Immature natural killer cell (primary cell): ENCODE data around the gene PRR5. TPM values are rescaled to one million over a fixed set of nuclear protein-coding genes. Genes with fewer than 3 reads are reported as not detected.
"Not testable (repeated sequence)": the region's sequence is repeated elsewhere in the genome, so short reads cannot be mapped to it uniquely, and the experiment has no call there.

ENCODE experiments used
- DNase-seq, 3 donors: peaks; one replicate each; pipeline ENCODE4 v3.0.0; 2022; ENCODE audit warnings: mixed read lengths in 1 of 3
- H3K27ac Mint-ChIP-seq, 6 donors: one replicate each; pipeline ENCODE4 v1.8.0; 2020; ENCODE audit warnings: mixed read lengths in 6 of 6, mild to moderate bottlenecking in 5 of 6, inconsistent platforms in 4 of 6, moderate library complexity in 3 of 6
- H3K27me3 Mint-ChIP-seq, 3 donors: one replicate each; pipeline ENCODE4 v1.8.0; 2020 to 2021; ENCODE audit warnings: low read depth in 3 of 3, mild to moderate bottlenecking in 3 of 3, mixed read lengths in 3 of 3, moderate library complexity in 3 of 3, inconsistent platforms in 1 of 3
- H3K36me3 Mint-ChIP-seq, 3 donors: one replicate each; pipeline ENCODE4 v1.8.0; 2020; ENCODE audit warnings: mixed read lengths in 3 of 3, inconsistent platforms in 2 of 3, mild to moderate bottlenecking in 2 of 3
- H3K4me1 Mint-ChIP-seq, 2 donors: one replicate each; pipeline ENCODE4 v1.8.0; 2020; ENCODE audit warnings: inconsistent platforms in 2 of 2, mild to moderate bottlenecking in 2 of 2, mixed read lengths in 2 of 2, moderate library complexity in 1 of 2
- H3K4me3 Mint-ChIP-seq, 5 donors: one replicate each; pipeline ENCODE4 v1.8.0; 2020; ENCODE audit warnings: mild to moderate bottlenecking in 5 of 5, mixed read lengths in 5 of 5, inconsistent platforms in 3 of 5, moderate library complexity in 3 of 5
- H3K9me3 Mint-ChIP-seq, 6 donors: one replicate each; pipeline ENCODE4 v1.8.0; 2020; ENCODE audit warnings: mild to moderate bottlenecking in 6 of 6, mixed read lengths in 6 of 6, inconsistent platforms in 4 of 6, moderate library complexity in 3 of 6
- polyA plus RNA-seq, 3 donors: library from polyadenylated mRNA; unstranded; fragments of 300-500 nt; fragmentation: Illumina TruSeq; gene quantifications; one replicate each; pipeline ENCODE4 v1.2.3, GENCODE V29; 2021

Gene PRR5, protein sequence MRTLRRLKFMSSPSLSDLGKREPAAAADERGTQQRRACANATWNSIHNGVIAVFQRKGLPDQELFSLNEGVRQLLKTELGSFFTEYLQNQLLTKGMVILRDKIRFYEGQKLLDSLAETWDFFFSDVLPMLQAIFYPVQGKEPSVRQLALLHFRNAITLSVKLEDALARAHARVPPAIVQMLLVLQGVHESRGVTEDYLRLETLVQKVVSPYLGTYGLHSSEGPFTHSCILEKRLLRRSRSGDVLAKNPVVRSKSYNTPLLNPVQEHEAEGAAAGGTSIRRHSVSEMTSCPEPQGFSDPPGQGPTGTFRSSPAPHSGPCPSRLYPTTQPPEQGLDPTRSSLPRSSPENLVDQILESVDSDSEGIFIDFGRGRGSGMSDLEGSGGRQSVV
- polyA plus RNA-seq = 100 to 1,000 TPM; 102 to 168 (median 112) TPM

DNA sequence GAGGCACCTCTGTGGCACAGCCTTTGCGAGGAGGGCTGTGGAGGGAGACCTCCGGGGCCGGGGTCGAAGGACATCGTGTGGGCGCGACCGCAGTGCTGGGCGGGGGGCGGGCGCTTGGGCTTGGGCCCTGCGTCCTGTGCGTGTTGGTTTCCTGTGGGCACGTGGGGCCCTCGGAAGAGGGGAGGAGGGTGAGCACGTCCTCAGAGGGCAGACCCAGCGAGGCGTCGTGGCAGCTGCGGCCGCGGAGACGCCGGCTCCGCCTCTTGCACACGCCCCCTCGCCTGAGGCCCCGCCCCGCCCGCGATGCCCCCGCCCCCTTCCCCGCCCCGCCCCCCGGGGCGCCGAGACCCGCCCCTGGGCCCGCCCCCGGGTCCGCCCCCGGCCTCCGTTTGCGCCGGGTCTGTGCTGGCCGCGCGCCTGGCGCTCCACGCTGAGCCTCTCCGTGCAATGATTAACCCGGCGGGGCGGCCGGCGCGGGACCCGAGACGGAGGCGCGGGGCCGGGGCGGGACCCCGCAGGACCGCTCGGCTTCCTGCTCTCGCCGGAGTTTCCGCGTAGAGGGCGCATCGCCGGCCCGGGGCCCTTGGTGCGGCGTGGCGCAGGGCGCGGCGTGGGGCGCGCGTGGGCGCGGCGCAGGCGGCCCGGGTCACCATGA is at the start of gene PRR5:
PRR5 (plus strand) TSS at position 381 of the 655 bp plus-strand sequence; CDS start at position 652, 271 bp downstream.
- Mint-ChIP-seq H3K27ac (peak within 1 kb of the TSS; percentile 74 to 91 (median 82)), H3K4me1 (peaks cover 59 to 69% of the 10 kb centered on the region in 2 donors), H3K27me3 (peaks cover 0 to 7% (median 2%) of the 10 kb centered on the region in 3 donors), H3K36me3 (peaks cover 0 to 6% (median 4%) of the 10 kb centered on the region in 3 donors), H3K4me3 (peak within 1 kb of the TSS; percentile 80 to 86 (median 83)), H3K9me3 (no peaks in the 10 kb centered on the region)
- DNase-seq = peak; percentile 86 to 91 (median 91)

DNA sequence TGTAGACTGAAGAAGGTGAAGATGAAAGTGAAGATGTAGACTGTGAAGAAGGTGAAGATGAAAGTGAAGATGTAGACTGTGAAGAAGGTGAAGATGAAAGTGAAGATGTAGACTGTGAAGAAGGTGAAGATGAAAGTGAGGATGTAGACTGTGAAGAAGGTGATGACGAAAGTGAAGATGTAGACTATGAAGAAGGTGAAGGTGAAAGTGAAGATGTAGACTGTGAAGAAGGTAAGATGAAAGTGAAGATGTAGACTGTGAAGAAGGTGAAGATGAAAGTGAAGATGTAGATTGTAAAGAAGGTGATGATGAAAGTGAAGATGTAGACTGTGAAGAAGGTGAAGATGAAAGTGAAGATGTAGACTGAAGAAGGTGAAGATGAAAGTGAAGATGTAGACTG is 49.1 kb upstream of the PRR5 start:
- H3K27ac Mint-ChIP-seq, H3K27me3 Mint-ChIP-seq, H3K9me3 Mint-ChIP-seq, H3K4me3 Mint-ChIP-seq, H3K36me3 Mint-ChIP-seq, H3K4me1 Mint-ChIP-seq: not testable (repeated sequence)
- DNase-seq = peak in 2 of 3 donors; percentile 35 to 37

DNA sequence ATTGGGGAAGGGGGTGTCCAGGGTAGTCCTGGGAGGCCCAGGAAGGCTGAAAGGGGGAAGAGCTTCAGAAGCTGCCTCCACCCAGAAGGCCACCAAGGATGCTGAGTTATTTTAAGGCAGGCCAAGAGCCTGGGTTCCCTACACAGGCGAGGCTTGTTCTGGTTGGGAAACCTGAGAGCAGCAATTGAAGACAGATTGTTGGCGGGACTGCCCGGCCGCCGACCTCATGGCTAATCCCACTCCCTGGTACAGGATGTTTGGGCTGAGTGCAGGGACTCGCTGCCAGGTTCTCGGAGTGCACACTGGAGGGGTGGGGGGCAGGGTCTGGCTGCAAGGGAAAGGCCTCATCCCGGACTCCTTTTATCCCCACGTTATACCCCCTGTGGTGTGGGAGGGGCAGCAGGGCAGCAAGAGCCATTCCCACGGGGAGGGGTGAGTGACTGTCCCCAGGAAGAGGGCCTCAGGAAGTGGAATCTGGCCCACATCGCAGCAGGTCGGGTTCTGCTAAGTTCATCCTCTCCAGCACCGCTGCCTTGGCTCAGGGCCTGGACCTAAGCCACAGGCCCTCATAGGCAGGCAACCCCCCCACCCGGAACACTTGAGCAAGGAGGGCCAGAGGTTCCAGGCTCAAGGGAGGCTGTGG is 43.6 kb upstream of the PRR5 start:
- H3K9me3 Mint-ChIP-seq = no peaks in the 10 kb centered on the region
- no peak overlapping the region for H3K27ac Mint-ChIP-seq
- H3K4me3 Mint-ChIP-seq = no peak overlapping the region
- H3K36me3 Mint-ChIP-seq = no peaks in the 10 kb centered on the region
- peaks cover 0 to 5% (median 3%) of the 10 kb centered on the region in 3 donors for H3K27me3 Mint-ChIP-seq
- H3K4me1 Mint-ChIP-seq = peaks cover 31 to 32% of the 10 kb centered on the region in 2 donors
- DNase-seq = no peak

DNA sequence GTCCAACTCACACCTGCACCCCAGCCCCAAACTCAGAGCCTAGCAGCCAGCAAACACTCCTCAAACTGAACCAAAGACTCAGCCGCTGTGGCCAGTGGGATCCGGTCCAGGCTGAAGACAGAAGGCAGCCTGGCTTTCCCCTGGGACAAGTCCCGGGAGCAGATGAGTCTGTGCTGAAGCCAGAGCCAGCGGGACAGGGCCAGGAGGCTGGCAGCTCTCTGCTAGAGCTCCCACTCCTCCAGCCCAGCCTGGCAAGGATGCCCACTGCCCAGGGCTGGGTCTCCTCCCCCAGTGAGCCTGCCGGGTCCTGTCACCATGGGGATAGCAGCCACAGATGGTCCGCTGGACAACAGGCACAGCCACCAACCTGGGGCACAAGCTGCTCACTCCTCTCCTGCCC is 42.9 kb upstream of the PRR5 start:
- Mint-ChIP-seq H3K36me3 (no peaks in the 10 kb centered on the region), H3K9me3 (no peaks in the 10 kb centered on the region), H3K27me3 (peaks cover 4 to 8% (median 8%) of the 10 kb centered on the region in 3 donors), H3K27ac (no peak overlapping the region), H3K4me1 (peaks cover 38 to 39% of the 10 kb centered on the region in 2 donors), H3K4me3 (no peak overlapping the region)
- no peak for DNase-seq

DNA sequence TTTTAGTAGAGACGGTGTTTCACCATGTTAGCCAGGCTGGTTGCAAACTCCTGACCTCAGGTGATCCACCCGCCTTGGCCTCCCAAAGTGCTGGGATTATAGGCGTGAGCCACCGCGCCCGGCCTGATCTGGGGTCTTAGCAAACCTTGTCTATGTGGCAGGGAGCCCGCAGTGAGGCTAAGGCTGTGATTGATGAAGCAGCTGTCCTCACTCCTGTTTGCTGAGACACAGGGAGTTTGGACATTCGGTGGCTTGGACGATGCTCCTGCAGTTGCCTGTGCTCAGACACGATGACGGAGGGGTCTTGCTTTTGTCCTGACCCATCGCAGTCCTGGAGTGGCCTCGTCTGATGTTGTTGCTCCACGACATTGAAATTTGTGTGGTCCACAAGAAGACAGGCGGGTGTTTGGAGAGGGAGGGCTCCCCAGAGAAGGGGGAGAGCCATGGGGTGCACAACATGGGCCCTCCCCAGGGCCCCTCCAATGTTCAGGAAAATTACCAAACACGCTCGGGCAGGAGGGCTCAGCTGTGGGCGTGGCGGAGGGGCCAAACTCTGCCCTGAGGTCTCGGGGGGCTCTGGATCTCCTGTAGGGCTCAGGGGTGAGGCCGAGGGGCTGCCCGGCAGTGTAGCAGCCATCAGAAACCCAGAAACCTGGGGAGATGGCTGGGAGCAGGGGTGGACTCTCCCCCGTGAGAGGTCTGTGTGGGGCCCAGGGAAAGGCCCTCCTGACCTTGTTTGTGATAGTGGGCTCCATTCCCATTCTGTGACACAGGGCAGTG is 41.8 kb upstream of the PRR5 start:
- Mint-ChIP-seq H3K36me3 (no peaks in the 10 kb centered on the region), H3K27me3 (peaks cover 7 to 11% (median 10%) of the 10 kb centered on the region in 3 donors), H3K4me3 (no peak overlapping the region), H3K9me3 (no peaks in the 10 kb centered on the region), H3K4me1 (peaks cover 49 to 50% of the 10 kb centered on the region in 2 donors), H3K27ac (no peak overlapping the region)
- DNase-seq = no peak

DNA sequence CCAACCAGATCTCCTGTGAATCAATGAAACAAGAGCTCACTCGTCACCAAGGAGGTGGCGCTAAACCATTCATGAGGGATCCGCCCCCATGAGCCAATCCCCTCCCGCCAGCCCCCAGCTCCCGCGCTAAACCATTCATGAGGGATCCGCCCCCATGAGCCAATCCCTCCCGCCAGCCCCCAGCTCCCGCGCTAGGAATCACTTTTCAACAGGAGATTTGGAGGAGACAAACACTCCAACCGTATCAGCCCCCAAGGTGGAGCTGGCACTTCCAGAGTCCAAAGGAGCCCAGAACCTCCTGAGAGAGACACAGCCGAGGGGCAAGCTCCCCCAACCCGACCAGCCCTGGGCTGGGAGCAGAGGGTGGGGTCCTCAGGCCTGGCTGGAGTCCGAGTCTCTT is 40.9 kb upstream of the PRR5 start:
- Mint-ChIP-seq H3K4me1 (peaks cover 57 to 58% of the 10 kb centered on the region in 2 donors), H3K27me3 (peaks cover 10 to 17% (median 11%) of the 10 kb centered on the region in 3 donors), H3K9me3 (no peaks in the 10 kb centered on the region), H3K4me3 (no peak overlapping the region), H3K36me3 (no peaks in the 10 kb centered on the region), H3K27ac (no peak overlapping the region)
- DNase-seq = no peak

DNA sequence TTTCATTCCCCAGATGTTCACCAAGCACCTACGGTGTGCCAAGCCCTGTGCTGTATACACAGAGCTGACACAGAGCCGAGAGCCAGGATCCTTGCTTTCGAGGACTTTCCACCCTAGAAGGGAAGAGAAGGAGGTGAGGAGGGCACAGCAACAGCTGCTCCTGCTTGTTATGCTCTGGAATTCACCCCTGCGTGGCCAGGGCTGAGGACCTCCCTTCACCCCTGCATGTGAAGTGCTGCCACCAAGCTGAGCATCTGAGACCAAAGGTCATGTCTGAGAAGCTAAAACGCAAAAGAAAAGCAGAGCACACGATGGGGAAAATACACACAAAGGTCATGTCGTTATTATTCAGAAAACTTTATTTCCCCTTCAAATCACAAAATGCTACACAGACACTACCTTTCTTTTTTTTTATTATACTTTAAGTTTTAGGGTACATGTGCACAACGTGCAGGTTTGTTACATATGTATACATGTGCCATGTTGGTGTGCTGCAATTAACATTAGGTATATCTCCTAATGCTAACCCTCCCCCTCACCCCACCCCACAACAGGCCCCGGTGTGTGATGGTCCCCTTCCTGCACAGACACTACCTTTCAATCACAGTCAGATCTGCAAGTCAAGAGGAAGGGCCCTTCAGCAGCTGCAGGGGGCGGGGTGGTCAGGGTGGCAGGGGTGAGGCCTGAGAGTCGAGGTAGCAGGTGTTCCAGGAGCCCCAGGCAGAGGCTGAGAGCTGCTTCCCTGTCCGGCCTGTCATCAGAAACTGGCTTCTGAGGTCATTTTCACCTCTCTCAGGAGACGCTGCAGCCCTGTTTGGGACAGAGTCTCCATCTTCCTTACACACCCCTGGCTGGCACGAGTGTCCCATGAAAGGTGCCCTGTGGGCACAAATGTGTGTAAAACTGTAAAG is 40.1 kb upstream of the PRR5 start:
- H3K36me3 Mint-ChIP-seq = no peaks in the 10 kb centered on the region
- peak overlapping the region in 1 of 6 donors; percentile 48 for H3K27ac Mint-ChIP-seq
- no peaks in the 10 kb centered on the region for H3K9me3 Mint-ChIP-seq
- peaks cover 65 to 66% of the 10 kb centered on the region in 2 donors for H3K4me1 Mint-ChIP-seq
- no peak overlapping the region for H3K4me3 Mint-ChIP-seq
- DNase-seq = no peak
- H3K27me3 Mint-ChIP-seq = peaks cover 10 to 17% (median 11%) of the 10 kb centered on the region in 3 donors

DNA sequence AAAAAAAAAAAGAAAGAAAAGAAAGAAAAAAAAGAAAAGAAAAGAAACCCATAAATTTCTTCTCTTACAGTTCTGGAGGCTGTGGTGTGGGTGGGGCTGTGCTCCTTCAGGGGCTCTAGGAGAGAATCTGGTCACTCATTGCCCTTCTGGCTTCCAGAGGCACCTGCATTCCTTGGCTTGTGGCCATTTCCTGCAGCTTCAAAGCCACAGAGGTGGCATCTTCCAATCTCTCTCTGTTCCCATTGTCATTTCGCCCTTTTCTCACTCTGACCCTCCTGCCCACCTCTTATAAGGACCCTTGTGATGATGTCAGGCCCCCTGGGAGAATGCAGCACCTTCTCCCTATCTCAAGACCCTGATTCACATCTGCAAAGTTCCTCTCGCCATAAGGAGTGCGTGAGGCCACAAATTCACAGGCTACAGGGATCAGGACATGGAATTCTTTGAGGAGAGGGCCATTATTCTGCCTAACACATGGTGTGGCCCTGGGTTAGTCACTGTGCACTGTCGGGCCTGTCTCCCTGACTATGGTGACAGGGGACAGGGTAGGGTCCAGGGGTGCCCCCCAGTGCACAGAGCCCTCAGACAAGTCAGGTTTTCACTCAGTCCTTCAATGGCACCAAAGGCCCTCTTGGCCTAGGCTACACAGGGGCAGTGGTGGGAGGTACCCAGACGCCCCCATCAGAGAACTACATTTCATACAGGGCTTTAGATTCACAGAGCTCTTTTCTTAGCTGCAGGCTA is 38.6 kb upstream of the PRR5 start:
- H3K4me3 Mint-ChIP-seq = peak overlapping the region; percentile 62 to 73 (median 67)
- no peaks in the 10 kb centered on the region for H3K36me3 Mint-ChIP-seq
- H3K4me1 Mint-ChIP-seq = peaks cover 71 to 74% of the 10 kb centered on the region in 2 donors
- H3K27me3 Mint-ChIP-seq = peaks cover 13 to 25% (median 15%) of the 10 kb centered on the region in 3 donors
- no peaks in the 10 kb centered on the region for H3K9me3 Mint-ChIP-seq
- peak overlapping the region; percentile 88 to 96 (median 91) for H3K27ac Mint-ChIP-seq
- no peak for DNase-seq

DNA sequence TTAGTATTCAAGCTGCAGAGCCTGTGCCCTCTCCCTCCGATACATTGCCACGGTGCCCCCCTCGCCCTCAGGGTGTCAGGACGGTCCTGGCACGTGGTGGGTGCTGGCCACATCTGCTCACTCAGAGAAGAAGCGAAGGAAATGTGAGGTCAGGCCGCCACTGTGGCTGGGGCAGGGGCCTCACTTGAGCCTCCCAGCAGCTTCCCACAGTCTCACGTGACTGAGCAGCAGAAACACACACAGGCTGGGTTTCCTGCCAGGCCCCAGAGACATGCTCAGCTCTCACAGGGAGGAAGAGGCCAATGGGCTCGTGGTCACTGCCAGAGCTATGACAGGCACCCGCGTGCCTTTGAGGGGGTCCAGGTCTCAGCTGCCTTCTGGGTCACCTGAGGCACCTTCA is 37.9 kb upstream of the PRR5 start:
- Mint-ChIP-seq H3K4me1 (peaks cover 65 to 68% of the 10 kb centered on the region in 2 donors), H3K9me3 (no peaks in the 10 kb centered on the region)
- DNase-seq = peak; percentile 91 to 92 (median 91)

DNA sequence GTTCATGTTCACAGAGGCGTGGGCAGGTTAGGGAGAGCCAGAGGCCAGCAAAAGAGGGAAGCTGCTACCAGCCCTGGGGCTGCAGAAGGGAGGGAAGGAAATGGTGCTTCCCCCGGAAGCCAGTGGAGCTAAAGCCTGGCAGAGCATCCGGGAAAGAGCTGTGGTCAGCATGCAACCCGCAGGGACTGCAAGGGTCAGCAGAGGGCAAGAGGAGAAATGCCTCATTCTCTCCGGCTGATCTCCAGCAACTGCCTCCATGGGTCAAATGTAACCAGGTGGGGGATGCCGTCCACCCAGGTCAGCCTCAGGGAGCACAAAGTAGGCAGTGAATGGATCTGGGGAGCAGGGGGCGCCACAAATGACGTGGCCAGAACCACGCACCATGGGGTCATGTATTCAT is 36.9 kb upstream of the PRR5 start:
- peak overlapping the region; percentile 88 to 96 (median 91) for H3K27ac Mint-ChIP-seq
- H3K4me3 Mint-ChIP-seq = peak overlapping the region; percentile 54 to 84 (median 63)
- H3K4me1 Mint-ChIP-seq = peaks cover 72 to 77% of the 10 kb centered on the region in 2 donors
- peaks cover 13 to 24% (median 15%) of the 10 kb centered on the region in 3 donors for H3K27me3 Mint-ChIP-seq
- H3K9me3 Mint-ChIP-seq = no peaks in the 10 kb centered on the region
- no peaks in the 10 kb centered on the region for H3K36me3 Mint-ChIP-seq
- DNase-seq = no peak

More for the DNA sequence above, 37.9 kb upstream of the PRR5 start:
- Mint-ChIP-seq H3K27ac (peak overlapping the region; percentile 88 to 96 (median 91)), H3K36me3 (no peaks in the 10 kb centered on the region), H3K27me3 (peaks cover 13 to 25% (median 15%) of the 10 kb centered on the region in 3 donors), H3K4me3 (peak overlapping the region; percentile 62 to 73 (median 67))

DNA sequence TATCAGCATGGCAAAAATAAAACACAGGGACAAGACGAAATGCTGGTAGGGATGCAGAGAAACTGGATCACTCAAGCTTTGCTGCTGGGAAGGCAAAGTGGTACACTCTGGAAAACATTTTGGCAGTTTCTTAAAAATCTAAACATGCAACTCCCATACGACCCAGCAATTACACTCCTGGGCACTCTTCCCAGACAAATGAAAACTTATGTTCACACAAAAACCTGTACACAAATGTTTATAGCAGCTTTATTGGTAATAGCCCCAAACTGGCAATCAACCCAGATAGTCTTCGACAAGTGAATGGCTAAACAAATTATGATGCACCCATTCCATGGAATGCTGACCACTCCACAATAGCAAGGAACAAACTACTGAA is 35.8 kb upstream of the PRR5 start:
- H3K27me3 Mint-ChIP-seq = peaks cover 13 to 20% (median 18%) of the 10 kb centered on the region in 3 donors
- H3K9me3 Mint-ChIP-seq = no peaks in the 10 kb centered on the region
- H3K4me1 Mint-ChIP-seq = peaks cover 81 to 82% of the 10 kb centered on the region in 2 donors
- no peak for DNase-seq
- H3K27ac Mint-ChIP-seq = peak overlapping the region; percentile 88 to 96 (median 91)
- peak overlapping the region; percentile 42 to 85 (median 82) for H3K4me3 Mint-ChIP-seq
- H3K36me3 Mint-ChIP-seq = no peaks in the 10 kb centered on the region

DNA sequence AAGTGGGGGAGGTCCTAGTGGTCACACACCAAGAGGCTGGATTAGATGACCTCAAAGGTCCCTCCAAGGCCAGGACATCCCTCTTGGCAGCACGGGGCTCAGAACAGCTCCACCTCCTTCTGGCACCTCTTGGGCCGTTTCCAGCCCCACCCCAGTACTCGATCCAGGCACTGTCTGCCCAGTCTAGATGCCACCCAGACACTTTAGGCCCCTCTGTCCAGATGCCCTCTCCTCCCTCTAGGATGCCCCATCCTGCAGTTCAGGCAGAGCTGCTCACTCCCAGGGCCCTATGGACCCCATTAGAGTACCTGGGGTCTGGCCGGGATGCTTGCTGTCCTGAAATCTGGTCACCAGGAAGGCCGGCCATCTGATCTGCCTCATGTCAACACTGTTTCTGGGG is 34.7 kb upstream of the PRR5 start:
- Mint-ChIP-seq H3K9me3 (no peaks in the 10 kb centered on the region), H3K36me3 (peaks cover 0 to 4% (median 0%) of the 10 kb centered on the region in 3 donors), H3K4me1 (peaks cover 82 to 83% of the 10 kb centered on the region in 2 donors)

More for the DNA sequence above, 34.7 kb upstream of the PRR5 start:
- DNase-seq = no peak
- peaks cover 13 to 20% (median 18%) of the 10 kb centered on the region in 3 donors for H3K27me3 Mint-ChIP-seq
- peak overlapping the region; percentile 88 to 96 (median 91) for H3K27ac Mint-ChIP-seq
- H3K4me3 Mint-ChIP-seq = peak overlapping the region; percentile 73 to 85 (median 83)
